ENCODE results near the gene ZNF212. TPM values are rescaled to one million over a fixed set of nuclear protein-coding genes. Genes with fewer than 3 reads are reported as not detected.

Gene ZNF212
- total and polyA plus RNA-seq, 9 of the 15 experiments (the other 6 are each of a cell fraction or from before 2014, with no cell fraction given): 1.8 to 21.4 (median 7.2) TPM

GRCh38 chr7:149229526-149229925, 9.9 kb upstream of the ZNF212 start:
- CTCF ChIA-PET (ENCODE audit: low intra/inter-chr PET ratio): no interaction called here
- TF ChIP-seq NFIC (IDR thresholded peaks at IDR 0.05) (no peak), ID3 (CRISPR knock-in tag; IDR thresholded peaks at IDR 0.05) (no peak), ID3 (tag; IDR thresholded peaks at IDR 0.05) (no peak), ZNF561 (CRISPR knock-in tag; conservative IDR thresholded peaks at IDR 0.05) (no peak), ZNF311 (CRISPR knock-in tag; IDR thresholded peaks at IDR 0.05) (no peak), CREB5 (CRISPR knock-in tag; IDR thresholded peaks at IDR 0.05) (peak; percentile 41; the same call in 1 of the 2 replicates), ZNF511 (CRISPR knock-in tag; IDR thresholded peaks at IDR 0.05) (no peak), SUPT5H (IDR thresholded peaks at IDR 0.05) (peak; percentile 56), NR2F6 (CRISPR knock-in tag; IDR thresholded peaks at IDR 0.05) (no peak), BRF1 (IDR thresholded peaks at IDR 0.05; ENCODE audit: borderline replicate concordance, extremely low read depth, insufficient read length) (no peak), ZZZ3 (IDR thresholded peaks at IDR 0.05) (no peak), MBD1 (CRISPR knock-in tag; IDR thresholded peaks at IDR 0.05) (no peak), HBP1 (CRISPR knock-in tag; IDR thresholded peaks at IDR 0.05) (no peak), SNRNP70 (optimal IDR thresholded peaks at IDR 0.05; ENCODE audit: low read depth, low read length) (no peak), KDM4B (IDR thresholded peaks at IDR 0.05; ENCODE audit: borderline replicate concordance in 2 of 2, low read depth in 1 of 2) (no peak), CC2D1A (IDR thresholded peaks at IDR 0.05) (no peak), ETV1 (tag; conservative IDR thresholded peaks at IDR 0.05; ENCODE audit: low read depth) (no peak), PHB2 (IDR thresholded peaks at IDR 0.05; ENCODE audit: low read depth) (no peak), GTF2E2 (tag; IDR thresholded peaks at IDR 0.05) (no peak)

More at GRCh38 chr7:149229526-149229925, 9.9 kb upstream of the ZNF212 start:
- Histone ChIP-seq H3K9me1 (ENCODE audit: control insufficient read depth, insufficient read depth, low read length) (no peaks in the 10 kb centered on the region), H3K79me2 (ENCODE audit: control insufficient read depth, insufficient read depth, low read length) (no peaks in the 10 kb centered on the region), H3K27ac (ENCODE audit: extremely low read depth, low read depth, low read length) (no peak overlapping the region), H3K9ac (ENCODE audit: insufficient read depth in 1 of 2, low read depth in 2 of 2, low read length in 2 of 2) (no peak overlapping the region), H4K20me1 (replicated peaks; ENCODE audit: control insufficient read depth, insufficient read depth, low read length) (peaks cover 3% of the 10 kb centered on the region), H2AFZ (ENCODE audit: low read depth, low read length) (no peak overlapping the region), H3K4me3 (no peak overlapping the region), H3K36me3 (ENCODE audit: control insufficient read depth, insufficient read depth, low read length) (peaks cover 13% of the 10 kb centered on the region), H3K4me2 (ENCODE audit: insufficient read depth, low read length) (no peak overlapping the region), H3K4me1 (replicated peaks in 1 of 2; ENCODE audit: control insufficient read depth in 2 of 2, insufficient read depth in 2 of 2, low read length in 2 of 2) (peaks cover 0 to 4% of the 10 kb centered on the region in 2 experiments; a peak in 2 of 5 replicates), H3K9me3 (replicated peaks; ENCODE audit: control insufficient read depth, insufficient read depth, low read depth, low read length) (0 out of 2 replicates have a peak, but pooled peaks cover 2% of the 10 kb centered on the region), H3K27me3 (ENCODE audit: control insufficient read depth in 2 of 2, insufficient read depth in 2 of 2, low read length in 2 of 2) (no peaks in the 10 kb centered on the region)
- WGBS (ENCODE audit: insufficient coverage, low coverage, missing lambda C conversion rate): 8% methylated on average over 6 of the region's 6 CpGs
- in situ Hi-C loops (cut with MboI): no loop called here
- POLR2A ChIA-PET: interaction anchor here (0.6 to 1.5 kb wide), 7 partner anchors 8 to 34 kb away, joined by 3 to 5 read pairs (median 3); partner anchors contain the start of gene ZNF282
- intact Hi-C loops (cut with micrococcal nuclease): no loop called here
- ATAC-seq: peak; percentile 22
- no TSS peak for BruUV-seq (replicated peaks)
- DNase-seq (ENCODE audit: extremely low read depth in 1 of 4, low spot score in 3 of 4): no peak
- no peak for FAIRE-seq

All from K562 (cell line).